HG02870 (cell line): ENCODE measurements around the gene PPP1R2C.

Source experiments
- ATAC-seq: cut with Tn5 transposase; IDR thresholded peaks from one replicate; pipeline ENCODE4 v1.9.1; 2021; ENCODE audit warnings: mild to moderate bottlenecking, moderate library complexity; ENCODE audit not compliant: unreplicated experiment

Gene PPP1R2C

DNA sequence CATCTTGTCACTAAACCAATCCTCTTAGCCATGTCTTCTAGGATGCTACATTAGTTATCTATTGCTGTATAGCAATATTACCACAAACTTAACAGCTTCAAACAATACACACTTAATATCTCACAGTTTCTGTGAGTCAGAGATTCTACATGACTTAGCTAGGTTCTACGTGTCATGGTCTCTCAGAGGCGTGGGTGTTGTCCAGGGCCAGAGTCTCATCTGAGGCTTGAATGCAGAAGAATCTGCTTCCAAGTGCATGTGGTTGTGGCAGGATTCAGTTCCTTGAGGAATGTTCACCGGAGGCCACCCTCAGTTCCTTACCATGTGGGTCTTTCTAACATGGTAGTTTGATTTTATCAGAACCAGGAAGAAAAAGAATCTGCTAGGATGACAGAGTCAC is 26.4 kb downstream of the PPP1R2C start:
- no peak for ATAC-seq

DNA sequence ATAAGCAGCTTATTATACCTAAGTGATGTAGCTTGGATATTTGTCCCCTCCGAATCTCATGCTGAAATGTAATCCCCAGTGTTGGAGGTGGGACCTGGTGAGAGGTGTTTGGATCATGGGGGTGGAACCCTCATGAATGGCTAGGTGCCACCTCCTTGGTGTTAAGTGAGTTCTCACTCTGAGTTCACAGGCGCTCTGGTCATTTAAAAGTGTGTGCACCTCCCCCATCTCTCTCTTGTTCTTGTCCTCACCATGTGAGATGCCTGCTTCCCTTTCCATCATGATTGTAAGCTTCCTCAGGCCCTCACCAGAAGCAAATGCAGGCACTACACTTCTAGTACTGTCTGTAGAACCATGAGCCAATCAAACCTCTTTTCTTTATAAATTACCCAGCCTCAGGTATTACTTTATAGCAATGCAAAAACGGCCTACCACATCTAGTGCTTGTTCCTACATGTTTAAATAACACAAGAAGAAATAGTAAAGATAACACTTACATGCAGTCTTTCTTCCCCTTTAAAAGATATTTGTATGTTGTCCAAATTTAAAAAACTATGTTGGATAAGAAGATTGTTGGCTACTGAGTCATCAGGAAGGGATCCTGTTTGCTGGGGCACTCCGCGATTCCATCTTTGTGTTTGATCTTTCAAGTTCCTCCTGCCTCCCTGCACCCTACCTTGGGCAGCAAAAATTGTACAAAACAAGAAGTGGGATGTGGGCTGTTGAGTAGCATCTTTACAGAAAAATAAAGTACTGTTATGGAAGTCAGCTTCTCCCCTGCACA is 29.7 kb downstream of the PPP1R2C start:
- no peak for ATAC-seq

DNA sequence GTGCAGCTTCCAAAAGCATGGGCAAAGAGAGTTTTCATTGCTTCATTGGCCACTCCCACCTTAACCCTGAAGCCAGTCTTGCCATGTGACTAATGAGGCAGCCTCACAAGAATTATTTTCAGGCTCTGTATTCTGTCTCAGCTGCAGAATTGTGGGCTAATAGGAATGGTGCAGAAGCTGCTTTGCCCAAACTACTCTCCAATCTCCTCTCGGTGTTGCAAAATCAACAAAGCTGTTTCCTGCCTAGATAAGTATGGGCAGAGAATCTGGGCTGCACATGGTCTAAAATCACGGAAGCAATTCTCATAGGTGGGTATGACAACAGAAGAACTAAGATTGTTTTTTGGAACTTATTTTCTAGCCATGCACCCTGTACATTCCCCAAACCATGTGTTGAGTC is 31.4 kb downstream of the PPP1R2C start:
- ATAC-seq, result no peak

DNA sequence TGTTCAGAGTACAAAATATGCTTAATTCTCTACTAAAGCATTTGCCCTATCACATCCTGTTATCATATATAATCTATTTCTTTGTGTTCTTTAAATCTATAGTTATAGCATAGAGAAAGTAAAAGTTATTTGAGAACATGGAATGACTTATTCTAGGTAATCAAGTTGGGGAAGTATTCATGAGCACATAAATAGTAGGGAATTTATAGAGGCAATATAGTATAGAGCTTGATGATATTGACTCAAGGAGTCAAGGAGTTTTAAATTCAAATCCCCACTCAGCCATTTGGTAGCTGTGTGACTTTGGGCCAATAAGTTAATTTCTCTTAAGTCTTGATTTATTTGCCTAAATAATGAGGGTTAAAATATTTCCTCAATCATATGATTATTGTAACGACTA is 37.5 kb downstream of the PPP1R2C start:
- ATAC-seq, result no peak

DNA sequence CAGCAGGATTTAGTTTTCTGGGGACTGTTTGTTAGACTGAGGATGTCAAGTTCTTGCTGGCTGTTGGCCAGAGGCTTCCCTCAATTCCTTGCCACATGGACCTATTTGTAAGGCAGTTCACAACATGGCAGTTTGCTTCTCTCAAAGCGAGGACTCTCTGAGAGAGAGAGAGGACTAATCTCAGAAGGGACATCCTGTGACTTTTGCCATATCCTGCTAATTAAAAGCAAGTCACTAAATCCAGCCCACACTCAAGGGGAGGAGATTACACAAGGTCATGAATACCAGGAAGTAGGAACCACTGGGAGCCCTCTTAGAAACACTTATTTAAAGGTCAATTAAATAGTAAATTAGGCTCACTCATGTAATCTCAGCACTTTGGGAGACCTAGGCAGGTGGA is 38.2 kb downstream of the PPP1R2C start:
- no peak for ATAC-seq

DNA sequence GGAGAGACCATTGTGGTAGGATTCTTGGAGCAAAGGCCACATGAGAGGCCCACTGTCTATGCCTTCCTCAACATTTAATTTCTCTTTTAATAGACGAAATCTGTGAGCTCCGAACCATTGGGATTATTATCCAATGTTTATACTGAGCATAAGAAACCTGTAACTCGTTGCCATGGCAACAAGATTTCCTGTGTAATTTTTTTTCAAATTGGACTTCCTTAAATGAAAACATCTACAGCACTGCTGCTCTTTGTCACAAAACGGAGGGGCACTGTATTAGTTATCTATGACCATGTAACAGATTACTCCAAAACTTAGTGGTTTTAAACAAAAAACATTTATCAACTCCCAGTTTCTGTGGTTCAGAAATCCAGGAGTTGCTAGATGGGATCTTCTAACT is 38.7 kb downstream of the PPP1R2C start:
- ATAC-seq, result no peak

DNA sequence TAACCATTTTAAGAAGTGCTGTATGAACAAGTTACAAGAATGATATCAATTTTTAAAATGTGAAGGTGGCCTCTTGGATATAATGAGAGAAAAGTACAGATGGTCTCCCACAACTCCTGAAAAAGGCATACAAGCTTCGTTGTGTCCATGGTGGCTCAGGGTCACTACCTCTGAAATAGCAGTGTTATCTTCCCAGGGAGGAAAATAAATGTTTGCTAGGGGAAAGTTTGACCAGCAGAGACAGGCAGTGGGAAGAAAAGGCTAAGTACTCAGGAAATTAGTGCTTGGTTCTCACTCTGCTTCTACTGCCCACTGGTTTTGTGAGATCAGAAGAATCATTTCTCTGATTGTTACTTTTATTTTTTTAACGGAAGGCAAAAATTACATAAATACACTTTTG is 39.4 kb downstream of the PPP1R2C start:
- no peak for ATAC-seq

DNA sequence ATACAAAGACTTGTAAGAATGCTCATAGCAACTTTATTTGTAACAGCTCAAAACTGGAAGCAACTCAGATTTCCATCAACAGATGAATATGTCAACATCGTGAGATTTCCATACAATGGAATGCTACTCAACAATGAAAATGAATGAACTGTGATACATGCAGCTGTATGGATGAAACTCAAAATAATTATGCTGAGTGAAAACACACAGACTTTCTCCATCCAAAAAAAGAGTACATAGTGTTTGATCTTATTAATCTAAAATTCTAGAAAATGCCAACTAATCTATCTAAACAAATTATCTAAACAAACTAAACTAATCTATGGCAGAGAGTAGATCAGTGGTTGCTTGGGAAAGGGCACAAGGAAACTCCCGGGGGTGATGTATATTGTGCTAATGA is 42.7 kb downstream of the PPP1R2C start:
- ATAC-seq, result no peak

DNA sequence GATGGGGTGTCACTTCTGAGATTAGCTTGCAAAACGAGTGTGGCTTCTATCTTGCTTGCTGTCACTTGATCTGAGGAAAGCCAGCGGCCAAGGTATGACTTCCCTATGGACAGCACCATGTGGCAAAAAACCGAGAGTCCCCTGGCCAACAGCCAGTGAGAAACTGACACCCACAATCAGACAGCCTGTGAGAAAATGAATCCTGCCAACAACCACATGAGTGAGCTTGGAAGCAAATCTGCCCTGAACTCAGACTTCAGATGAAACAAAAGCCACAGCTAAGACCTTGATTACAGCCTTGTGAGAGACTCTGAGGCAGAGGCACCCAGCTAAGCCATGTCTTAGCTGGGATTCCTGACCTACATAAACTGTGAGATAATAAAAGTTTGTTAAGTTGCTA is 45.5 kb downstream of the PPP1R2C start:
- no peak for ATAC-seq
